Fibroblast of lung (primary cell): Measurements from ENCODE around the gene CRACR2A. TPM values are rescaled to one million over a fixed set of nuclear protein-coding genes. Genes with fewer than 3 reads are reported as not detected.

Experiments
- DNase-seq, 2 donors: peaks; one replicate each; pipeline versions ENCODE4 v3.0.0 to v3.0.0-alpha.2; 2010; ENCODE audit warnings: low read depth in 2 of 2
- H2AFZ ChIP-seq: 2 replicates; pipeline ENCODE4 v1.5.1; 2012; ENCODE audit warnings: low read length, control low read depth, inconsistent platforms
- H3K27ac ChIP-seq: 2 replicates; pipeline ENCODE4 v1.5.1; 2011; ENCODE audit warnings: low read length, control low read depth; ENCODE audit not compliant: insufficient read depth
- H3K27me3 ChIP-seq: 2 replicates; pipeline ENCODE4 v1.5.1; 2011; ENCODE audit warnings: mild to moderate bottlenecking, low read length; ENCODE audit not compliant: control insufficient read depth, insufficient read depth
- H3K36me3 ChIP-seq: 2 replicates; pipeline ENCODE4 v1.5.1; 2011; ENCODE audit warnings: low read length; ENCODE audit not compliant: control insufficient read depth, insufficient read depth
- H3K4me1 ChIP-seq: 2 replicates; pipeline ENCODE4 v1.5.1; 2011; ENCODE audit warnings: low read length; ENCODE audit not compliant: control insufficient read depth, insufficient read depth; ENCODE audit errors: extremely low read depth
- H3K4me2 ChIP-seq: 2 replicates; pipeline ENCODE4 v1.5.1; 2011; ENCODE audit warnings: low read length, control low read depth; ENCODE audit not compliant: insufficient read depth; ENCODE audit errors: extremely low read depth
- H3K4me3 ChIP-seq, 4 experiments: fragments of 200-600 bp in 1 of 4; sonication (generic) in 1 of 4; replicated peaks in 1 of 4; 2 replicates each; pipeline ENCODE4 v1.5.1; 2011 to 2016; ENCODE audit warnings: low read length in 4 of 4, low read depth in 3 of 4, mild to moderate bottlenecking in 3 of 4, control low read depth in 2 of 4, inconsistent platforms in 1 of 4, mixed read lengths in 1 of 4; ENCODE audit not compliant: insufficient read depth in 1 of 4; ENCODE audit errors: control extremely low read depth in 1 of 4
- H3K79me2 ChIP-seq: 2 replicates; pipeline ENCODE4 v1.5.1; 2012; ENCODE audit warnings: mild to moderate bottlenecking, low read length, inconsistent platforms; ENCODE audit not compliant: control insufficient read depth, insufficient read depth
- H3K9ac ChIP-seq: 2 replicates; pipeline ENCODE4 v1.5.1; 2011; ENCODE audit warnings: mild to moderate bottlenecking, low read length, control low read depth; ENCODE audit not compliant: insufficient read depth
- H3K9me3 ChIP-seq: 2 replicates; pipeline ENCODE4 v1.5.1; 2012; ENCODE audit warnings: low read depth, low read length; ENCODE audit not compliant: control insufficient read depth, insufficient read depth
- H4K20me1 ChIP-seq: 2 replicates; pipeline ENCODE4 v1.5.1; 2011; ENCODE audit warnings: low read length; ENCODE audit not compliant: control insufficient read depth, insufficient read depth; ENCODE audit errors: extremely low read depth
- CTCF ChIP-seq, 2 donors: IDR thresholded peaks in 1 of 2; conservative IDR thresholded peaks in 1 of 2; 1 replicate in 1 of 2; 2 replicates in 1 of 2; pipeline ENCODE4 v1.5.1; 2011 to 2012; ENCODE audit warnings: low read length in 2 of 2, control low read depth in 1 of 2, inconsistent platforms in 1 of 2, low read depth in 1 of 2, mild to moderate bottlenecking in 1 of 2
- EZH2 ChIP-seq: IDR thresholded peaks from 2 replicates; pipeline ENCODE4 v1.5.1; 2012; ENCODE audit warnings: low read length, control low read depth, mild to moderate bottlenecking; ENCODE audit errors: missing control alignments
- polyA plus RNA-seq, 2 donors: library from polyadenylated mRNA; depleted of rRNA in 1 of 2; stranded (reverse) in 1 of 2; unstranded in 1 of 2; fragments of >200 nt; gene quantifications; 2 replicates each; pipeline ENCODE4 v1.2.1, GENCODE V29; 2011 to 2012; ENCODE audit warnings: missing spikeins in 1 of 2
- total RNA-seq: library from RNA; depleted of rRNA; stranded (reverse); fragments of >200 nt; gene quantifications from 2 replicates; pipeline ENCODE4 v1.2.1, GENCODE V29; 2014

Gene CRACR2A
- total and polyA plus RNA-seq, 2 donors (not counting 1 experiment from before 2014, with no cell fraction given): 5.8 to 5.9 TPM

DNA sequence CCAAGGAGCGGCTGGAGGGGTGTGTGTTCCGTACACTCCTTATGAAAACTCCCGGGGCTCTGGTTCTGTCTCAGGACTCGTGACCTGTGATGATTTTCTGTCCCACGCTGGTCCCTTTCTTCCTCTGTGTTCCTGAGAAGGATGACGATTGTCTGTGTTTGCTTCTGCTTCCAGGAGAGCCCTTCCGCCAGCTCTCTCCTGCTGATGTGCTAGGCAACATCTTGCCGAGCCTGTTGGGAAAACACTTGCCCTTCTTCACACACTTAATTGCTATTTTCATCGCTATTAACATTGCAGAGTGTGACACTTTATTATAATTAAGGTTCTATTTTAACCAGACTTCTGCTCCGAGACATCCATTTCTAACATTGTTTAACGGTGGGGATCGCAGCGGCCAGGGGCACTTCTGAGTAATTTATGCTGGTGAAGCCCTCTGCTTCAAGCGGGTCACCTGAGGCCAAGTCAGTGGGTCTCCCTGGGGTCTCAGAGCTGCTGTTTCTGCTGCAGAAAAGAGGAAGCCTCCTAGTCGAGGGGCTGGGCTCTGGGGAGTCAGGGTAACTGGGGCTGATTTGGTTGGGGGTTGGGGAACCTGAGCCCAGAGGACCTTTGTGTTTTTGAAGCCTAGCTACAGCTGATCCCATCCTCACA lies 173.3 kb downstream of the CRACR2A start:
- no peaks in the 10 kb centered on the region for H3K79me2 ChIP-seq
- H3K4me1 ChIP-seq: no peaks in the 10 kb centered on the region
- no peaks in the 10 kb centered on the region for H4K20me1 ChIP-seq
- H3K4me3 ChIP-seq: no peak overlapping the region
- no peak for DNase-seq
- no peak overlapping the region for H3K27ac ChIP-seq
- H3K9me3 ChIP-seq: no peaks in the 10 kb centered on the region
- no peak overlapping the region for H3K4me2 ChIP-seq
- H3K9ac ChIP-seq: no peak overlapping the region
- peaks cover 2% of the 10 kb centered on the region for H3K27me3 ChIP-seq
- H3K36me3 ChIP-seq: no peaks in the 10 kb centered on the region
- TF ChIP-seq CTCF (conservative IDR thresholded peaks at IDR 0.05 in 1 of 2, IDR thresholded peaks at IDR 0.05 in 1 of 2; ENCODE audit: low read depth in 1 of 2, low read length in 2 of 2): no peak
- TF ChIP-seq EZH2: no peak
- H2AFZ ChIP-seq: no peak overlapping the region

DNA sequence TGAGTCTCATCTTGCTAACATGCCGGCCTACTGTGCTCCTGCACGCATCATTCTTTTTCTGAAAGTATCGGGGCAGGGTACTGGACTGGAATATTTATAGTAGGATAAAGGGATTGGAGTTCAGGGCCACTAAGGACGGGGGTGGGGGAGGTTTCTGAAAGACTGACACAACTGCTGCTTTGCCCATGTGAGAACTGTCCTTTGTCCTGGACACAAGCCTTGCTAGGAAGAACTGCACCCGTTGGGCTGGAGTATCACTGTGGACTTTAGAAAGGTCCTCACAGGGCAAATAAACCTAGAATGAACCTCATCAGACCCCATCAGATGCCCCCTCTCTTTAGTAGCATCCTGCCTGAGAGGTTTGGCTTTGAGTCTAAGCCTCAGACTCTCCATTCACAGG lies 174.4 kb downstream of the CRACR2A start:
- Histone ChIP-seq H3K9ac (no peak overlapping the region), H4K20me1 (no peaks in the 10 kb centered on the region), H3K36me3 (no peaks in the 10 kb centered on the region), H3K79me2 (no peaks in the 10 kb centered on the region), H3K27ac (no peak overlapping the region), H3K27me3 (peaks cover 2% of the 10 kb centered on the region), H3K4me2 (no peak overlapping the region), H2AFZ (no peak overlapping the region), H3K9me3 (no peaks in the 10 kb centered on the region), H3K4me3 (no peak overlapping the region), H3K4me1 (no peaks in the 10 kb centered on the region)
- DNase-seq: no peak
- no peak for TF ChIP-seq EZH2
- no peak for TF ChIP-seq CTCF (conservative IDR thresholded peaks at IDR 0.05 in 1 of 2, IDR thresholded peaks at IDR 0.05 in 1 of 2; ENCODE audit: low read depth in 1 of 2, low read length in 2 of 2)

DNA sequence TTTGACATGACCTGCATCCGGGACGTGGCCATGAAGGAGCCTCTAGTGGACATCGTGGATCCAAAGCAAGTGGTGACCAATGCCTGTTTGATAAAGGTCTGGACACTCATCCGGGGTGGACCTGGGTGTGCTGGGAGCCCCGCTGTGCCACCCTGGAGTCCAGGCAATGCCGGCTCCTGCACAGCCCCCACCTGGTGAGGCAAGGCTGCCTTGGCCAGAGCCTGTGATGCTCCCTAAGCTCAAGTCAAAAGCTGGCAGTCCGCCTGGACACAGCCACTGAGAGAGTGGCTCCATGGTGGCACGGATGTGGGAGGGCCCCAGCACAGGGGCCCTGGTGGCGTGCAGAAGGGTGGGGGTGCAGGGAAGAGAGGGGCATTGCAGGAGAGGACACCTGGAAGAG lies 176.0 kb downstream of the CRACR2A start:
- TF ChIP-seq CTCF (conservative IDR thresholded peaks at IDR 0.05 in 1 of 2, IDR thresholded peaks at IDR 0.05 in 1 of 2; ENCODE audit: low read depth in 1 of 2, low read length in 2 of 2) (no peak), EZH2 (no peak)

More for the DNA sequence above, 176.0 kb downstream of the CRACR2A start:
- Histone ChIP-seq H3K79me2 (no peaks in the 10 kb centered on the region), H3K9ac (no peak overlapping the region), H3K27me3 (peaks cover 2% of the 10 kb centered on the region), H3K36me3 (no peaks in the 10 kb centered on the region), H3K4me3 (no peak overlapping the region), H2AFZ (no peak overlapping the region), H3K9me3 (no peaks in the 10 kb centered on the region), H3K4me1 (no peaks in the 10 kb centered on the region), H3K27ac (no peak overlapping the region), H4K20me1 (no peaks in the 10 kb centered on the region), H3K4me2 (no peak overlapping the region)
- DNase-seq: no peak
